HG03378 (cell line): ENCODE measurements around the gene SLC6A3.

Experiments used
- ATAC-seq: cut with Tn5 transposase; IDR thresholded peaks from one replicate; pipeline ENCODE4 v1.9.1; 2021; ENCODE audit warnings: mild to moderate bottlenecking, moderate library complexity; ENCODE audit not compliant: unreplicated experiment

SLC6A3 gene

GRCh38 chr5:1443171-1443570, 2.1 kb downstream of the SLC6A3 start:
- no peak for ATAC-seq

- no peak for ATAC-seq
These were observed 2.8 kb downstream of the SLC6A3 start for GRCh38 chr5:1442222-1443145.

GRCh38 chr5:1441166-1441865, 3.9 kb downstream of the SLC6A3 start:
- no peak for ATAC-seq

- ATAC-seq = no peak
These were observed 5.1 kb downstream of the SLC6A3 start for GRCh38 chr5:1440098-1440493.

- no peak for ATAC-seq
These were observed 5.7 kb downstream of the SLC6A3 start for GRCh38 chr5:1439388-1440097.

- no peak for ATAC-seq
These were observed 6.4 kb downstream of the SLC6A3 start for GRCh38 chr5:1438871-1439270.

GRCh38 chr5:1437876-1438559, 7.2 kb downstream of the SLC6A3 start:
- no peak for ATAC-seq

- ATAC-seq = no peak
These were observed 7.9 kb downstream of the SLC6A3 start for GRCh38 chr5:1437226-1437829.

GRCh38 chr5:1436681-1437080, 8.6 kb downstream of the SLC6A3 start:
- ATAC-seq = no peak

- ATAC-seq = no peak
These were observed 9.2 kb downstream of the SLC6A3 start for GRCh38 chr5:1436036-1436435.

GRCh38 chr5:1435369-1435768, 9.9 kb downstream of the SLC6A3 start:
- ATAC-seq = no peak

- no peak for ATAC-seq
These were observed 12.9 kb downstream of the SLC6A3 start for GRCh38 chr5:1432296-1432695.

- ATAC-seq = no peak
These were observed 13.3 kb downstream of the SLC6A3 start for GRCh38 chr5:1431896-1432295.

- no peak for ATAC-seq
These were observed 14.0 kb downstream of the SLC6A3 start for GRCh38 chr5:1431021-1431811.

GRCh38 chr5:1430121-1430795, 15.0 kb downstream of the SLC6A3 start:
- no peak for ATAC-seq

GRCh38 chr5:1429496-1429895, 15.7 kb downstream of the SLC6A3 start:
- no peak for ATAC-seq

GRCh38 chr5:1429066-1429465, 16.2 kb downstream of the SLC6A3 start:
- ATAC-seq = no peak

- no peak for ATAC-seq
These were observed 17.1 kb downstream of the SLC6A3 start for GRCh38 chr5:1428107-1428506.

- no peak for ATAC-seq
These were observed 20.5 kb downstream of the SLC6A3 start for GRCh38 chr5:1424716-1425115.
